GM18508 (cell line): Measurements from ENCODE around the gene YEATS4.

Experiments
- ATAC-seq: cut with Tn5 transposase; IDR thresholded peaks from one replicate; pipeline ENCODE4 v1.9.1; 2021; ENCODE audit warnings: moderate number of reproducible peaks; ENCODE audit not compliant: insufficient read depth, unreplicated experiment

Gene YEATS4

DNA sequence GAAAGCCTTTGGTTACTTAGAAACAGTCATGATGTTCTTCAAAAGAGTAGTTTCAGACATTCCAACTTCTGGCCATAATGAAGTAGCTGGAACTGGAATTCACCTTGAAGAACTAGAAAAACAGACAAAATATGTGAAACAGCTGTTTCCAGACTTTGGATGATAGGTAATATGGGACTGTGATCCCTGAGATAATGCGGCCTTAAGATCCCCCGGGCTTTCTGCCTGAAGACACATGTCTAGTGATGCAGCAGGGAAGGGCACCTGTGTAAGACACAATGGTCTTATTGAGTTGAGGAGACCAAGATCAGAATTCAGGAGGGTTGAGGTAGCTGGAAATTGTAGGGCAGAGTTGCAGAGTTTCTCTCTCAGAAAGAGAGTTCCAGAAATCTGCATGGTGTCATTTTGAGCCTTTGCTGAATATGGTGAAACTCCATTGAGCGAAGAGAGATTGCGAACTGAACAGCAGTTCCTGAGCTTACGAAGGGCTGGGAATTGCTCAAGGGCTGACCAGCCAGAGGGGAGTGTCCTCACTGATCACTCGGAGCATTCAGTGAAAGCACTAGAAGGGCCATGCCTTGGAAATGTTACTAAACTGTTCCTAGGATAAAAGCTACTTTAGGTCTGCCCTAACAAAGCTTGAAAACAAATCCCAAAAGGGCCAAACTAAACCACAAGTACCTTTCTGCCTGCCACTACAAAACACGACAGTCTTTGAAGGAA lies 69.0 kb downstream of the YEATS4 start:
- no peak for ATAC-seq

DNA sequence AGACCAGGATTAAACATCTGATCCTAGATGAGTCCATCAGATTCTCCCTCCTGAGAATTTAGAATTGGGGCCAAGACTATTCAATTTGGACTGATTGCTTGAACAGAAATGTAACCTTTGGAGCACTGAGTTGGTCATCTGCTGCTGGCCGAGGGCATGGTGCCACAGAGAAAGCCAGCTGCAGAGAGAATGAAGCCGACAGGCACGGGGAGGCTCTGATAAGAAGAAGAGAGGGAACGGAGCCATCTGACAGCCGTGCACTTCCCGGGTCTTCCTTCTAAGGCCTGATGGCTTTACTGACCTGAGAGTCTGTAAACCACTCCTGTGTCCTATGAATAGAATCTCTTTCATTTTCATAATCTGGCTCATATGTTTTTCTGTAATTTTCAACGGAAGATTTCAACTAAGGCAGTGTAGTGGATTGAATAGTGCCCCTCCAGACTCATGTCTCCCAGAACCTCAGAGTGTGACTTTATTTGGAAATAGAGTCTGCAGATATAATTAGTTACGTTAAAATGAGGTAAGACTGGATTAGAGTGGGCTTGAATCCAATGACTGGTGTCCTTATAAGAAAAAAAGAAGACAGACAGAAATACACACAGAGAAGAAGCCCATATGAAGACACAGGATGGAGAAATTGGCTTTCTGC lies 71.5 kb downstream of the YEATS4 start:
- ATAC-seq: no peak

DNA sequence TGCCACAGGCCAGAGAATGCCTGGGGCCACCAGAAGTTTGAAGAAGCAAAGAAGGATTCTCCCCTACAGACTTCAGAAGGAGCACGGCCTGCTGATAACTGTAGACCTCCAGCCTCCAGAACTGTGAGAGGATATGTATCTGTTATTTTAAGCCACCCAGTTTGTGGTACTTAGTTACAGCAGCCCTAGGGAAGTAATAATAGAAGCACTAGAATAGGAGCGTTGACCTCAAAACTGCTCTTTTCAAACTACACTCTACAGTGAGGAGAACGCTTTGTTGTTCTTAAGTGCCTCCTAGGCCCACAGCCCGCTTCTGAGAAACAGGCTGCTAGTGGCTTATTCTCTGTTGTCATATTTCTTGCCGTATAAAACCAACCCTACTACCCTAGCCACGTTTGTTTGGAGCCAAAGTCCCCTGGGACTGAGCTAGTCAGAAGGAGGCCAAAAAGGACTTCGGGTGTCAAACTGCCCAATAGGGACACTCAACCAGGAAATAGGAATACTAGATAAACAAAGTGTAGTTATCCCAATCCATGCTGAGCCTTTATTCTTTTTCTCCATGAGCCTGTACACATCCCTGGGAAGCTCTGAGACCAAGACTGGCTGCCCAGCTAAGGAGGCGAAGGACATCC lies 72.2 kb downstream of the YEATS4 start:
- no peak for ATAC-seq

DNA sequence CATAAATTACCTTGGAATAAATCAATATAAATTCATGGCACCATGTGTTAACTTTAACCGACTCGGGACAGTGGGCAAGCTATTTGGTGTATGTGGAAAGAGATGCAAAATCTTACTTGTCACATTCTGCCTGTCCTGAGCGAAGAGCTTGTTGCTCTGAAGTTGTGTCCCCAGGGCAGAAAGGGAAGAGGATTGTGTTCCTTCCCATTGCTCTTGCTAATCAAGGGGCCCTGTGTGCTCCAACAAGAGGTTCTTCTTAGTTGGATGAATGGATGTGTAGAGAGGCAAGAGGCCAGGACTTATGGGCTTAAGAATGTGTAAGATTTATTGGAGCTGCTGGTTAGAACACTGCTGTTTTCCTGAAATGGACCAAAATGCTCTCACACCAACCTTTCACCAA lies 74.1 kb downstream of the YEATS4 start:
- ATAC-seq: no peak

DNA sequence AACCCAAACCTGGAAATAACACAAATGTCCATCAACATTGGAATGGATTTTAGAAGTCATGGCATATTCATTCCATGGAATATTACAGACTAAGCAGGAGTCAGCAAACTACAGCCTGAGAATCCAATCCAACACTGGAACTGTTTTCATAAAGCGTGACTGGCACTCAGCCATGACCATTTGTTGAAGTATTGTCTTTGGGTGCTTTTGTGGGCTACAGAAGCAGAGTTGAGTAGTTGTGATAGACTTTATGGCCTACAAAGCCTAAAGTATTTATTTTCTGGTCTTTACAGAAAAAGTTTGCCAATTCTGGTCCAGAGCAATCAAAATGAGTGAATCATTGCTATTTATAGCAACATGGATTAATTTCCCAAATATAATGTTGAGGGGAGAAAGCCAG lies 76.1 kb downstream of the YEATS4 start:
- no peak for ATAC-seq

DNA sequence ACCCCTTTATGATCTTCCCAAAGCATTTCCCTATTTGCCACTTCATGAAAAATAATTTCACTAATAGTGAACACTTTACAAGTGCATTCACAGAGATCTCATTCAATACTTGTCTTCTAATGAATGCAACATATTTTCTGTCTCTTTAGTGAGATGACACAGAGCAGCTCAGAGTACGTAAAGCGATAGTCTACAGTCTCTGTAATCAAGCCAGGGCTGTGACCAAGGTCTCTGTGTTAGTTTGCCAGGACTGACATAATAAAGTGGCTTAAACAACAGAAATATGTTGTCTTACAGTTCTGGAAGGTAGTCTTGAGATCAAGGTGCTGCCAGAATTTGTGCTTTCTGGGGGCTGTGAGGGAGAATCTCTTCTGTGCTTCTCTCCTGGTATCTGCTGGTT lies 77.5 kb downstream of the YEATS4 start:
- ATAC-seq: no peak

DNA sequence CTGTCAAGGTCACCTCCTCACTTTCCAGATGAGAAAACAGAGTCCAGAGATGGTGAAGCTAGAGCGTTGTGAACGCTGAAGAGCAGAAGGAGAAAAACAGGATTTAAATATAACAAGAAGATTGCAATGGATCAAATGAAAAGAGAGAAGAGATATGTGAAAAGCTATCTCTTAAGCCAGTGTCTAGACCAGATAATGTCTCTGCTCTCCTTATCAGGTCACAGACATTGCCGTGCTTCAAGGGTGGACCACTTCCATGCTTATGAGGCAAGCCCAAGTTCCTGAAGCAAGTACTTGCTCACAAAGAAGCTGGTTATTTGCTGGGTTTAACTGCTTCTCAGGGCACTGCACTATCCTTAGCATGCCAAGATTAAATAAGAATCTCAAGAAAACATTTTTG lies 79.0 kb downstream of the YEATS4 start:
- no peak for ATAC-seq

DNA sequence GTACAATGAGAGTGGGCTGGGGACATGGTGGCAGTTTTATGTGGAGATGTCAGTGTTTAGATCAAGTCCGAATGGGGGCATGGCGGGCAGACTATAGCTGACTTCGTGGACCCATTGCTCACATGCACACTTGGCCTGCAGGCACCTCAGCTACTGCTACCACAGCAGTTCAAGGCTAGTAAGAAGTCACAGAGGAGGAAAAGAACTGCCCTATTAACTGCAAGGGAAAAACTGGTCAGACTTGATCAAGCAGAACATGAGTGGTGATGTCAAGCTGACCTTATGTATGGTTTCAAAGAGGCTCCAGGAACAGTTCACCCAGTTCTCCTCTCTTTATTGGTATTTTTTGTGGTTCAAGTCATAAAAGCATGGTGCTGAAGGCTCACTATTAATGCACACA lies 80.5 kb downstream of the YEATS4 start:
- no peak for ATAC-seq
